Ovary (tissue), 3 donors: ENCODE results near the gene PRDX6.

Experiments
- EP300 ChIP-seq: sonication (generic); formaldehyde crosslinking; IDR thresholded peaks from one replicate; pipeline ENCODE4 v1.6.1; 2017; ENCODE audit warnings: antibody characterized with exemption
- POLR2A ChIP-seq: fragments of 450-650 bp; IDR thresholded peaks from one replicate; pipeline ENCODE4 v1.6.1; 2017; ENCODE audit warnings: antibody characterized with exemption, mild to moderate bottlenecking, moderate library complexity
- TF ChIP-seq, protein P1 (sequence below), 3 donors: fragments of 450-650 bp in 2 of 3; fragments of 200-600 bp in 1 of 3; IDR thresholded peaks; one replicate each; pipeline versions ENCODE4 v1.5.1 to v1.8.0; 2016 to 2022; ENCODE audit warnings: antibody characterized with exemption in 3 of 3, mild to moderate bottlenecking in 1 of 3
- donor health status: DM: no; HTN: no; CAD: no.

DNA sequence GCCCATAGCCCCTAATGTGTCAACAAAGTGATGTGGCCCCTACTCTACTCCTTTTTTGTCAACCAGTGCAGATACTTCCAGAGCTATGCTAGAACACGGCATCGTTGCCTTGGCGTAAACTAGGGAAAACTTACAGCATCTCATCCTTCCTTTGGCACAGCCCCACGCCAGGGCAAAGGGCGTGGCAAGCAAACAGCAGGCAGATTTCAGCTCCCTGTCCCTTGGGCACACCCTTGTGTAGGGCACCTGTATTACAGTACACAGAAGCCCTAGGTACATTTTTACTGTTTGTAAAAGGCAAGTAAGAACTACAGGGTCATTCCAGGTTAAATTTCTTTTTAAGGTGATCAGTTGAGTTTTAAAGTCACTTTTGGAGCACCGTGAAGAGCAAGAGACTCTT lies 29.3 kb downstream of the PRDX6 start:
- TF ChIP-seq POLR2A: no peak
- TF ChIP-seq, protein P1, sequence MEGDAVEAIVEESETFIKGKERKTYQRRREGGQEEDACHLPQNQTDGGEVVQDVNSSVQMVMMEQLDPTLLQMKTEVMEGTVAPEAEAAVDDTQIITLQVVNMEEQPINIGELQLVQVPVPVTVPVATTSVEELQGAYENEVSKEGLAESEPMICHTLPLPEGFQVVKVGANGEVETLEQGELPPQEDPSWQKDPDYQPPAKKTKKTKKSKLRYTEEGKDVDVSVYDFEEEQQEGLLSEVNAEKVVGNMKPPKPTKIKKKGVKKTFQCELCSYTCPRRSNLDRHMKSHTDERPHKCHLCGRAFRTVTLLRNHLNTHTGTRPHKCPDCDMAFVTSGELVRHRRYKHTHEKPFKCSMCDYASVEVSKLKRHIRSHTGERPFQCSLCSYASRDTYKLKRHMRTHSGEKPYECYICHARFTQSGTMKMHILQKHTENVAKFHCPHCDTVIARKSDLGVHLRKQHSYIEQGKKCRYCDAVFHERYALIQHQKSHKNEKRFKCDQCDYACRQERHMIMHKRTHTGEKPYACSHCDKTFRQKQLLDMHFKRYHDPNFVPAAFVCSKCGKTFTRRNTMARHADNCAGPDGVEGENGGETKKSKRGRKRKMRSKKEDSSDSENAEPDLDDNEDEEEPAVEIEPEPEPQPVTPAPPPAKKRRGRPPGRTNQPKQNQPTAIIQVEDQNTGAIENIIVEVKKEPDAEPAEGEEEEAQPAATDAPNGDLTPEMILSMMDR (IDR thresholded peaks at IDR 0.05): no peak
- TF ChIP-seq EP300: no peak
